GM06990 (cell line): ENCODE results near the gene RBMS1.
"Not testable (repeated sequence)": the region's sequence is repeated elsewhere in the genome, so short reads cannot be mapped to it uniquely, and the experiment has no call there.

Source experiments
- DNase-seq: peaks from one replicate; pipeline ENCODE4 v3.0.0-alpha.2; 2011; ENCODE audit not compliant: insufficient read length; ENCODE audit errors: extremely low read depth
- H3K27me3 ChIP-seq: replicated peaks from 2 replicates; pipeline ENCODE4 v1.6.0; 2011; ENCODE audit warnings: low read length; ENCODE audit not compliant: control insufficient read depth, insufficient read depth
- H3K36me3 ChIP-seq: 2 replicates; pipeline ENCODE4 v1.5.1; 2011; ENCODE audit warnings: low read length; ENCODE audit not compliant: control insufficient read depth, insufficient read depth
- H3K4me3 ChIP-seq: replicated peaks from 2 replicates; pipeline ENCODE4 v1.5.1; 2011; ENCODE audit warnings: low read depth, mild to moderate bottlenecking, control low read depth, low read length
- TF ChIP-seq, protein P1 (sequence below): IDR thresholded peaks from 2 replicates; pipeline ENCODE4 v1.5.1; 2011; ENCODE audit warnings: low read length, control low read depth, mild to moderate bottlenecking, inconsistent platforms; ENCODE audit not compliant: insufficient read depth, poor library complexity, severe bottlenecking

The RBMS1 gene

DNA sequence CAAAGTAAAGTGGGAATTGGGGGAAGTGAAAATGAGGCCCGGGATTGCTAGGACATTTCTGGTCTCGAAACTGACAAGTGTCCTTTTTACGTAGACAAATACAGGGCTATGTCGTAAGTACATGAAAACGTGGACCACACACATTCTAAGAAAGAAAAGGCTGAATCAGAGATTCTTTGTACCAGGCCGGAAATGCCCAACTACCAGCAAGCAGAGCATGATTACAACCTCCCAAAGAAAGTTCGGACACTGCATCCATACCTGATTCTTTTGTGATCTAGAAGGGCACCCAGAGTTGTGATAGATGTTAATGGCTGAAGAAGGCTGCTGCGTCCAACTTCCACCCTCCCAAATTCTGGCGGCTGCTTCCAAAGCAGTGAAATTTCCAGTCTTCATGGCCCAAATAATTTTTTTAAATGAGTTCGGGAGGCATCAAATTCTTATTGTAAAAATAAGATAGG lies 1.7 kb downstream of the RBMS1 start:
- Histone ChIP-seq H3K27me3 (no peaks in the 10 kb centered on the region; the same call in 1 of the 2 replicates), H3K4me3 (no peak overlapping the region), H3K36me3 (no peaks in the 10 kb centered on the region)
- TF ChIP-seq, protein P1, sequence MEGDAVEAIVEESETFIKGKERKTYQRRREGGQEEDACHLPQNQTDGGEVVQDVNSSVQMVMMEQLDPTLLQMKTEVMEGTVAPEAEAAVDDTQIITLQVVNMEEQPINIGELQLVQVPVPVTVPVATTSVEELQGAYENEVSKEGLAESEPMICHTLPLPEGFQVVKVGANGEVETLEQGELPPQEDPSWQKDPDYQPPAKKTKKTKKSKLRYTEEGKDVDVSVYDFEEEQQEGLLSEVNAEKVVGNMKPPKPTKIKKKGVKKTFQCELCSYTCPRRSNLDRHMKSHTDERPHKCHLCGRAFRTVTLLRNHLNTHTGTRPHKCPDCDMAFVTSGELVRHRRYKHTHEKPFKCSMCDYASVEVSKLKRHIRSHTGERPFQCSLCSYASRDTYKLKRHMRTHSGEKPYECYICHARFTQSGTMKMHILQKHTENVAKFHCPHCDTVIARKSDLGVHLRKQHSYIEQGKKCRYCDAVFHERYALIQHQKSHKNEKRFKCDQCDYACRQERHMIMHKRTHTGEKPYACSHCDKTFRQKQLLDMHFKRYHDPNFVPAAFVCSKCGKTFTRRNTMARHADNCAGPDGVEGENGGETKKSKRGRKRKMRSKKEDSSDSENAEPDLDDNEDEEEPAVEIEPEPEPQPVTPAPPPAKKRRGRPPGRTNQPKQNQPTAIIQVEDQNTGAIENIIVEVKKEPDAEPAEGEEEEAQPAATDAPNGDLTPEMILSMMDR, result no peak
- no peak for DNase-seq

DNA sequence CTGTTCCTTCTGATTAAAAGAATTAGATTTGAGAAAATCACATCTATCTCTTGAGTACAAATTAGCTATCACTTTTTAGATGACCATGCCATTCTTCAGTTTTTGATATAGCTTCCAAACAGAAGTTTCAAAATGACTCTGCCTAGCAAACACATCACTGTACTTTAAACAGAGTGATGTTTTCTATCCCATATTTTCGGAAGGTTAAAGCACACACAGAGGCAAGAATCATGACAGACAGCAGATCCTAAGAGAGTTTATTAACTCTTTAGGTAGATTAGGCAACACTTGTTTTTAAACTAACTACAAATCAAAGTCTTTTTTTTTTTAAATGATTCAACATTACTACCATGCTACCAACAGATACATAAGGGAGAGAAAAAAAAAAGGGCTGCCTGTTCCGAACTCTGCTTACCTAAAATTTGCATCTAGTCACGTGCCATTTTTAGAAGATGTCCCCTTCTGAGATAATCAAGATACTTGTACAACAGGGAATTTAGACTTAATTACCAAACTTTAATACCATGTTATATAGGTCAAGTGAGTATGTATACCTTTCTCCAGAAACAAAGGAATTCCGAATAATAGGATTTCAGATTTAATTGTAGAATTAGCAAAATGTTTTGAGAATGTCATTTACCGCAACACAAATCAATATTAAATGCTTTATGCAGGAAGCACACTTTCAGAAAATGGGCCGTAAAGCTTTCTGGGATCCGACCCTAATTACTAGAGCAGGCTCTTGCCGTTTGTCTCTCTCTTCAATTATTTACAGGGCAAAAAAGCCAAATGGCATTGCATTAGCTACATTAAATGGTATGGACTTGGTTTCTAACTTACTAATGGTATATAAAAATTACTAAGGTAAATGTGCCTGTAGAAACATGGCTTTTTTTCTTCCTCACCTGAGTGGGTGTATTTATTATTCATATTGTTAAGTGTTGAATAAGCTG lies 2.6 kb downstream of the RBMS1 start:
- Histone ChIP-seq H3K27me3 (no peaks in the 10 kb centered on the region; the same call in 1 of the 2 replicates), H3K36me3 (no peaks in the 10 kb centered on the region), H3K4me3 (no peak overlapping the region)
- DNase-seq, result no peak
- TF ChIP-seq, protein P1, result no peak

DNA sequence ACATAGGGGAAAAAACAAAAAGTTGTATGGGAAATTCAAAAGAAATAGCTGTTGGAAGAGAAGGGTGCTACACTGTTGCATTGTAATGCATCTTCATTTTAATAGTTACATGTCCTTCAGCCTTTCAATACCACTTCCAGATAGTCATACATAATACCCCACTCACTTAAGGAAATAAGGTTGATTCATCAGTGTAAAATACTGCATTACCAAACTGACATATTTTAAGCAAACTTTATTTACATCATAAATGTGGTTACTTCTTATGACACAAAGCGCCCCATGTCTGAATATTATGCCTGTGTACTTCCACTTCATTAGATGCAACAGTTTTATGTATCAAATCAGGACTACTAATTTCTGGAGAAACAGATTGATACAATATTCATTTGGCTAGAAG lies 4.5 kb downstream of the RBMS1 start:
- H3K27me3 ChIP-seq, result no peaks in the 10 kb centered on the region; the same call in 1 of the 2 replicates
- no peak overlapping the region for H3K4me3 ChIP-seq
- TF ChIP-seq, protein P1, result no peak
- DNase-seq, result no peak
- no peaks in the 10 kb centered on the region for H3K36me3 ChIP-seq

DNA sequence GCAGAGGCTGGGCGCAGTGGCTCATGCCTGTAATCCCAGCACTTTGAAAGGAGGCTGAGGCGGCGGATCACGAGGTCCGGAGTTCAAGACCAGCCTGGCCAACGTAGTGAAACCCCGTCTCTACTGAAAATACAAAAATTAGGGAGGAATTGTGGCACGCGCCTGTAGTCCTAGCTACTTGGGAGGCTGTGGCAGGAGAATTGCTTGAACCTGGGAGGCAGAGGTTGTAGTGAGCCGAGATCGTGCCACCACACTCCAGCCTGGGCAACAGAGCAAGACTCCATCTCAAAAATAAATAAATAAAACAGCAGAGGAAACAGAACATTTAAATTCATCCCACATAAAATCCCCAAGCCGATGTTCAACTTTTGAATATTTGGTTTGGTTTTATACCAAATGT lies 5.3 kb downstream of the RBMS1 start:
- H3K36me3 ChIP-seq, H3K4me3 ChIP-seq, H3K27me3 ChIP-seq, DNase-seq: not testable (repeated sequence)

DNA sequence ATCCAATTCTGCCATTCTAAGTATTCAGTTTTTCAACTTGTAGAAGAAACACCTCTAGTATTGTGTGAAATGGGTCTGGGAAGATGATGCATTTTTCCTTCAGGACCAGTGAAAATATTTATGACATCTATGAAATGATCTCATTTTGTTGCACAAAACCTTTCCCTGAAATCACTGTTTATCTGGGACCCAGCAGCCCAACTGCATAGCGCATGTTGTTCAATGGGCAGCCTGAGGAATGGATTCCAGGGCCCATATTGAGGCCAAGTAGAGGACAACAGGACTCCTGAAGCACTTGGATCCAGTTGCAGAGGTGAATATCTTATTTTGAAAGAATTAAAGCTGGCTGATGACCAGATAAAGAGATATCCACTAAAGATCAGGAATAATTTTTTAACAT lies 7.3 kb downstream of the RBMS1 start:
- Histone ChIP-seq H3K27me3 (no peaks in the 10 kb centered on the region), H3K4me3 (no peak overlapping the region), H3K36me3 (no peaks in the 10 kb centered on the region)
- no peak for DNase-seq
- TF ChIP-seq, protein P1, result no peak

DNA sequence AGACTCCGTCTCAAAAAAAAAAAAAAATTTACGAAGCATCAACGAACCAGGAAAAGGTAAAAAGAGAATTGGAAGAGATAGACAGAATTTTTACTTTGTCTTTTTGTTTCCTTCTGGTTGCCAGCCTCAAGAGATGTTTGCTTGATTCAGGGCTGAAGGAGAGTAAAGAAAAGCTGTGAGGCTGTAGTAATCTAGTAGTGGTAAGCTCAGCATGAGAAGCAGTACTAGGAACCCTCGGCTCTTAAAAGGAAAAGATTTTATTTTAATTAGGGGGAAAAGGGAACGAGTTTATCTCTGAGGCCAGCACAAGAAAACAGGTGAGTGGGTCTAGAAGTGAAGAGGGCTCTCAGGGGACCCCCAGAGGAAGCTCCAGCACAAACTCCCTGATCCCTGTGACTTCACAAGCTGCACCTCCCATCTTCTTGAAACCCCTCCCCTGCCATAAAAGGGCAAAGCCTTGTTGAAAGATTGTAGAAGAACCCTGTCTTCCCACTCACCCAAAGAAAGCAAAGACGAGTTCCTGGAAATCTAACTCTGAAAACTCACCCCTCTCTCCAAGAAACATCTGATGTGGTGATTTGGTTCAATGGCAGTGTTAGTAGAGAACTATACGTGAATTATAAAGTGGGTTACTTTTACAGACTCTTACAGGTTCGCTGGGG lies 8.6 kb downstream of the RBMS1 start:
- H3K4me3 ChIP-seq, result no peak overlapping the region
- H3K27me3 ChIP-seq, result no peaks in the 10 kb centered on the region

More for the DNA sequence above, 8.6 kb downstream of the RBMS1 start:
- no peaks in the 10 kb centered on the region for H3K36me3 ChIP-seq
- DNase-seq, result no peak
- TF ChIP-seq, protein P1, result no peak
